Measurements from ENCODE around the gene CALR3. TPM values are rescaled to one million over a fixed set of nuclear protein-coding genes. Genes with fewer than 3 reads are reported as not detected.
"Not testable (repeated sequence)": the region's sequence is repeated elsewhere in the genome, so short reads cannot be mapped to it uniquely, and the experiment has no call there.

Gene CALR3
- polyA plus RNA-seq, 1 donor from 2014 or later, result not detected

DNA sequence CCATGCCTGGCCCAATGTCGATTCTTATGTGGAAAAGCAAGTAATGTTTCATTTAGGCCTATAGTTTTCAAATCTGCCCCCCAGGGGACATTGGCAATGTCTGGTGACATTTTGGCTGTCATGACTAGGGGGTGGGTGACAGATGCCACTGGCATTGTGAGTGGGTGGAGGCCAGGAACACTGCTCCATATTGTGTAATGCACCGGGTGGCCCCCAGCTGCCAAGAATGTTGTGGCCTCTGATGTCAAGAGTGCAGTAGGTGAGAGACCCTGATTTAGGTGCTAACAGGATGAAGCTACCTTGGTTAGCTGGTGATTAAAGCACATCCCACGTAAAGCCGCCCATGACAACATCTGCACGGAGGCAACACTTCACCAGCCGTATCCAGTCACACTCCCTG, 11.0 kb upstream of the CALR3 start:
- no peak overlapping the region for H2AFZ ChIP-seq (ENCODE audit: low read depth, low read length)

GRCh38 chr19:16506161-16506560, 10.2 kb upstream of the CALR3 start:
- not testable (repeated sequence) for H3K27ac ChIP-seq (ENCODE audit: low read length); H3K36me3 ChIP-seq (ENCODE audit: insufficient read depth, low read length); H2AFZ ChIP-seq (ENCODE audit: low read depth, low read length); H3K4me3 ChIP-seq (ENCODE audit: low read length); H3K27me3 ChIP-seq (ENCODE audit: insufficient read depth, low read depth, low read length); H3K4me2 ChIP-seq (ENCODE audit: low read length); H4K20me1 ChIP-seq (ENCODE audit: insufficient read depth); H3F3A ChIP-seq (ENCODE audit: insufficient read depth, low read length, poor library complexity, severe bottlenecking); H3K9ac ChIP-seq (ENCODE audit: low read length); H3K9me2 ChIP-seq (ENCODE audit: insufficient read depth, low read length); H3K79me2 ChIP-seq (replicated peaks; ENCODE audit: insufficient read depth, low read length); H3K9me3 ChIP-seq (ENCODE audit: low read length)

More for the DNA sequence above, 11.0 kb upstream of the CALR3 start:
- Histone ChIP-seq H3F3A (ENCODE audit: insufficient read depth, low read length, poor library complexity, severe bottlenecking) (no peaks in the 10 kb centered on the region), H3K4me3 (ENCODE audit: low read length) (no peak overlapping the region), H3K36me3 (ENCODE audit: insufficient read depth, low read length) (no peaks in the 10 kb centered on the region), H3K79me2 (replicated peaks; ENCODE audit: insufficient read depth, low read length) (no peaks in the 10 kb centered on the region), H3K4me2 (ENCODE audit: low read length) (no peak overlapping the region), H3K27me3 (ENCODE audit: insufficient read depth, low read depth, low read length) (no peaks in the 10 kb centered on the region), H4K20me1 (ENCODE audit: insufficient read depth) (no peaks in the 10 kb centered on the region), H3K9me2 (ENCODE audit: insufficient read depth, low read length) (no peaks in the 10 kb centered on the region), H3K27ac (ENCODE audit: low read length) (no peak overlapping the region), H3K9ac (ENCODE audit: low read length) (no peak overlapping the region), H3K9me3 (ENCODE audit: low read length) (no peaks in the 10 kb centered on the region)
- TF ChIP-seq CTCF (IDR thresholded peaks at IDR 0.05; ENCODE audit: poor library complexity, severe bottlenecking) (no peak), SMC3 (conservative IDR thresholded peaks at IDR 0.05; ENCODE audit: poor library complexity) (no peak)

DNA sequence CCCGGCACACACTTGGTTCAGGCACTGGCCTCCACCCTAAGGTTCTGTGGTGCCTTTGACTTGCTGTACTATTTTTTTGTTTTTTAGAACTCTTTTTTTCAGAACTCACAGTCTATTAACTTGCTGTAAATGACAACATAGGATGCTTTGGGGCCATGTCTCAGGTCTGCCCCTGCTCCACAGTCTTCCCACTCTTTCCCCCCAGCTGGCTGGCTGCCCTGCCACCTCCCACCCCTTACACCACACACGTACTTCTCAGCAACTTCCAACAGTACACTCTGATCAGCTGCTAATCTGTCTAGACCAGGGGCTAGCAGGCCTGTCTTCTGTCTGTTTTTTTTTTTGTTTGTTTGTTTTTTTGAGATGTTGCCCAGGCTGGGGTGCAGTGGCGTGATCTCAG, 8.3 kb upstream of the CALR3 start:
- TF ChIP-seq MXI1 (conservative IDR thresholded peaks at IDR 0.05; ENCODE audit: poor library complexity, severe bottlenecking) (no peak), TAF1 (IDR thresholded peaks at IDR 0.05; ENCODE audit: low read depth) (no peak), CTCF (IDR thresholded peaks at IDR 0.05; ENCODE audit: poor library complexity, severe bottlenecking) (no peak), POLR2AphosphoS5 (IDR thresholded peaks at IDR 0.05) (no peak), SMC3 (conservative IDR thresholded peaks at IDR 0.05; ENCODE audit: poor library complexity) (no peak), EZH2 (IDR thresholded peaks at IDR 0.05; ENCODE audit: borderline replicate concordance, insufficient read depth, low read length, poor library complexity, severe bottlenecking) (no peak), REST (IDR thresholded peaks at IDR 0.05; ENCODE audit: borderline replicate concordance) (no peak), RAD21 (conservative IDR thresholded peaks at IDR 0.05) (no peak), EP300 (conservative IDR thresholded peaks at IDR 0.05; ENCODE audit: poor library complexity, severe bottlenecking) (no peak)
- Histone ChIP-seq H3K4me2 (ENCODE audit: low read length) (no peak overlapping the region), H3K9ac (ENCODE audit: low read length) (no peak overlapping the region), H3K79me2 (replicated peaks; ENCODE audit: insufficient read depth, low read length) (no peaks in the 10 kb centered on the region), H3K9me2 (ENCODE audit: insufficient read depth, low read length) (no peaks in the 10 kb centered on the region), H3K4me3 (ENCODE audit: low read length) (no peak overlapping the region), H3K27me3 (ENCODE audit: insufficient read depth, low read depth, low read length) (no peaks in the 10 kb centered on the region), H4K20me1 (ENCODE audit: insufficient read depth) (no peaks in the 10 kb centered on the region), H3K27ac (ENCODE audit: low read length) (no peak overlapping the region), H3K9me3 (ENCODE audit: low read length) (no peaks in the 10 kb centered on the region), H3K36me3 (ENCODE audit: insufficient read depth, low read length) (no peaks in the 10 kb centered on the region), H3F3A (ENCODE audit: insufficient read depth, low read length, poor library complexity, severe bottlenecking) (no peaks in the 10 kb centered on the region), H2AFZ (ENCODE audit: low read depth, low read length) (no peak overlapping the region)

Data from neural cell (in vitro differentiated cells).